Measurements from ENCODE around the gene GREB1L.
"Not testable (repeated sequence)": the region's sequence is repeated elsewhere in the genome, so short reads cannot be mapped to it uniquely, and the experiment has no call there.

The GREB1L gene

DNA sequence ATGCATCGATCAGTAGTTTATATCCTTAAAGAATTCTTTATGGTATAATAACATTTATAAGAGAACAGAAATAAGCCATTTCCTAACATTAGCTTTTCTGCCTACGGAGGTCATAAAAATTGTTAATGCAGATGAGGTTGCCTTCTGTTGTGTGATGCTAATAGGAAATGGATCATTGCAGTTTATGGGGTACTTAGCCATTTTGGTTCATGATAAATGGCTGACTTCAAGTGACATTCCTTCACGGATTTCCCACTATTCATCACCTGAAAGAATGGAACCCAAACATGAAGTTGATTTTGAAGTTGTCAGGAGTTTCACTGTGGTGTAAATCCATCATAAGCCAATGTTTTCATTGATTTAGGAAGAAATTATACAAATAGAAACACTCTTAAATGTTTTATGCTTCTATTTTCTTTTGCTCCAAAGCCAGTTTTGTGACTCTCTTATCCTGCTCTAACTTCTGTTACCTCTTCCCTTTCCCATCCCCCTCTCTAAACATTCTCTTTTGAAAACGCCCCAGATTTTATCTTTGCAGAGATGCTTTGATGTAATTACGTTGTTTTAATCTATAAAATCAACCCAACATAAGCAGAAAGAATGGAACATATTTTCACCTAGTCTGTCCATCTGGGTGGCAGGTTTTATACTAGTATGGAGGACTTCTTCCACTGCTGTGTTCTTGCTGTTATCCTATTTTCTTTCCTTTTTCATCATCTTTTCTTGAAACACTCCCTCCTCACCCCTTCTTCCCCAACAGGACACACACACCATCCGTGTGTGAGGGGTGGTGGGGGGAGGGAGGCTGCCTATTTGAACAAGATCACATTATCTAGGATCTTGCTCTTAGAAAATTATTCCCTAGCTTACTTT lies 58.2 kb downstream of the GREB1L start:
- intact Hi-C loops (cut with DNase I): no loop called here
- no peak for DNase-seq

DNA sequence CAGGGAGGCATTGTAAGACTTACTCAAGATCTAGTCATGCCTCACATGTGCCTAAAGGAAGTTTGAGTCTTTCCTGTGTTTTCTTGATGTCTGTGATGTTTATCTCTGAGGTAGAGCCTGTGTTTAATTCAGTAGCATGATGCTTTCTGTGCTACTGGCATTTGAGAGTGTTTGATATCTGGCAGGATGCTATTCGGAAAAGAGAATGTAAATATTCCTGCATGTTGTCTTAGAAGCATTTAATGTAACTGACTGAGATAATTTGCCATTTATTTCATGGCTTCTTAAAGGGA lies 58.8 kb downstream of the GREB1L start:
- DNase-seq: no peak
- intact Hi-C loops (cut with DNase I): no loop called here

DNA sequence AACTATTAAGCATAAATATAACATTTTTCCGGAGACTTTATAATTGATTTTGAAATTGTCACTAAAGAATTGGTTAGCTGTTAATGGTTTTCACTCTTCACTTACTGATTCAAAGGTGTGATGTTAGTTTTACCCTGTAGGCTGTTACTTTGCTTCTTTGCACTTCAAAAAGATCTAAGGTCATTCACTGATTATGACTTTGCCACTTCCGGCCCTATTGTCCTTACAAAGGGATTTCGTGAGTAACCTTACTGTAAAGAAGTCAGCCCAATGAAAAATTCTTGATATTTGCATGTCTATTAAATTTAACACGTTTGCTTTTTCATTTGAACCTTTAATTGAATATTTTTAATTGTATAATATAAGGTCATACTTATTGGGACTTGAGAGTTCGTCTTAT lies 61.4 kb downstream of the GREB1L start:
- DNase-seq: no peak
- intact Hi-C loops (cut with DNase I): no loop called here

DNA sequence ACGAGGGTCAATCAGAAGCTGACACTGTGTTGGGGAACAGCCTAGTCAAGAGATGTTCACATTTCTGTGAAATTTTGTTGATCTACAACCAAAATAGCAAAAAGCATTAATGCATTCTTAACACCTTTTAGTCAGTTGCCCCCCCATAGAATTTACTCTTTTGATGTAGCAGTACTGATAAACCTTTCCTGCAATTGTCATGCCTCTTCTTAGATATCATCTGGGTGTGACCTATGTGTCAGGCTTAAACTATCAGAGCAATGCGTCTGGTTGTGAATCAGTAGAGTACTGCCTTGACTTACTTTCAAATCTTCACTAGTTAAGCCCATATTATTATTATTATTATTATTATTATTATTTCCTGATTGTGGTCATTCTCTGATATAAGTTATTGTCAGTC lies 61.9 kb downstream of the GREB1L start:
- no peak for DNase-seq
- intact Hi-C loops (cut with DNase I): no loop called here

DNA sequence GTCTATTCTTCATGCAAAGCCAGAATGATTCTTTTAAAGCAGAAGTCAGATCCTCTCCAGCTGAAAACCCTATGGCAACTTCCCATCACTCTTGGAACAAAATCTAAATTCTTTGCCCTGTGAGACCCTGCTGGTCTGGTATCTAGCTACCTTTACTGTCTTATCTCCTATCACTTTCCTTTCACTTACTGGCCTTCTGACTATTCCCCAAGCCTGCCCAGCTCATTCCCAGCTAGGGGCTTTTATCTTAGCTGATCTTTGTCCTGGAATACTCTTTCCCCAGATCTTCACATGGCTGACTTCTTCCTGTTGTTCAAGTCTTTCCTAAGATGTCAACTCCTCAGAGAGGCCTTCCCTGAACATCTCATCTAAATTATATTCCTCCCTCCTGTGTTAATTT lies 63.6 kb downstream of the GREB1L start:
- no peak for DNase-seq
- intact Hi-C loops (cut with DNase I): no loop called here

DNA sequence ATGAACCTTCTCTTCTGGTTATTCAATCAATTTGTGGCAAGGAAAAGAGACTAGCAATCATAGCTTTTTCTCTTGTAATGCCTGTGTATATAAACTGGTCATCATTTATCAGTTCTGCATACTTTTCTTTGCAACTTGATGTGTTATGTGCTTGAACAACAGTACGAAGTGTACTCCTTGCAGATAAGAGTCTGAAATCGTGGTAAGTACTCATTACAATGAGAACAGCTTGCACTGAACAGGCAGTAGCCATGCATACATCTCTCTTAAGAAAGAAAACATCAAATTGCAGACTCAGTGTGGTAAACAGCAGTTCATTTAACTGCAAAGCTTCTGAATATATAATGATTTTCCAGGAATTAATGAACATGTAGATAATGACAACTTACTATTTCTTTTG lies 64.3 kb downstream of the GREB1L start:
- intact Hi-C loops (cut with DNase I): no loop called here
- no peak for DNase-seq

DNA sequence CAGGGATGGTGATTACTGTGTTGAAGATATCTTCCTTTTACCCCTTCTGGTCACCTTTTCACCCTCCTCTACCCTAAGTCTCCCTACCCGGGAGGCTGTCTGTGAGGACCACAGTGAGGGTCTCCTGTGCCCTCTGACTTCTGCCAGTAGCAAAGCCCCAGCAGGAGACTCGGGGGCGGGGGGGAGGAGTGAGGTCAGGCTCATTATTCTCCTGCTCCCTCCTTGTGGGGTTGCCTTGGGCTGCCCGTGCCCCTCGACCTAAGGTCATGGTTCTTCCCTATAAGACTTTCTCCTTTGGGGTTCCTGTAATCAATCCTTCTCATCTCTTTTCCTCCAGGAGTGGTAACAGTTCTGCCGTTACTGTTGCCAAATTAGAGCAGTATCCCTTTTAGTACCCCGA lies 65.5 kb downstream of the GREB1L start:
- no peak for DNase-seq
- intact Hi-C loops (cut with DNase I): no loop called here

DNA sequence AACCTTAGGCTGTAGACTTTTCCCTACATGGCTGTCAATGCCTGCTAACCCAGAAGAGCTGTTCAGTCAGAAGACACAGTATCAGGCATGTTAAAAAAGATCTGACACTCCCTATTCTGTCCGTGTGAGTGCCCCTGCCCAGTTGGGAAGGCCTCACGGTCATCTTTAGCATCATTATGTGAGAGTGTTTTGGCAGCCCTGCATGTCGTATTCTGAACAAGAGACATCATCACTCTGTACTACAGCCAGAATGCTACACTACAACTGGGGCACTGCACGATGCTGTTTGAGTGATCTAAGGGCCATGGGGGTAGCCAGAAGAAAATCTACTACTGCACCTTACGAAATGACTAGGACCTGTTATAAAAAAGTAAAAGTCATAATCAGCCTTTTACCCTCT lies 67.2 kb downstream of the GREB1L start:
- intact Hi-C loops (cut with DNase I): no loop called here
- DNase-seq: peak in 3 of 42 donors; percentile 3 to 15 (median 3)

DNA sequence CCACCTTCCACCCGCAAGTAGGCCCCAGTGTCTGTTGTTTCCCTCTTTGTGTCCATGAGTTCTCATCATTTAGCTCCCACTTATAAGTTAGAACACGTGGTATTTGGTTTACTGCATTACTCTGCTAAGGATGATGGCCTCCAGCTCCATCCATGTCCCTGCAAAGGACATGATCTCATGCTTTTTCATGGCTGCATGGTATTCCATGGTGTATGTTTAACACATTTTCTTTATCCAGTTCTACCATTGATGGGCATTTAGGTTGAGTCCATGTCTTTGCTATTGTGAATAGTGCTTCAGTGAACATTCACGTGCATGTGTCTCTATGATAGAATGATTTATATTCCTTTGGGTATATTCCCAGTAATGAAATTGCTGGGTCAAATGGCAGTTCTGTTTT lies 69.9 kb downstream of the GREB1L start:
- DNase-seq; intact Hi-C loops (cut with DNase I): not testable (repeated sequence)

DNA sequence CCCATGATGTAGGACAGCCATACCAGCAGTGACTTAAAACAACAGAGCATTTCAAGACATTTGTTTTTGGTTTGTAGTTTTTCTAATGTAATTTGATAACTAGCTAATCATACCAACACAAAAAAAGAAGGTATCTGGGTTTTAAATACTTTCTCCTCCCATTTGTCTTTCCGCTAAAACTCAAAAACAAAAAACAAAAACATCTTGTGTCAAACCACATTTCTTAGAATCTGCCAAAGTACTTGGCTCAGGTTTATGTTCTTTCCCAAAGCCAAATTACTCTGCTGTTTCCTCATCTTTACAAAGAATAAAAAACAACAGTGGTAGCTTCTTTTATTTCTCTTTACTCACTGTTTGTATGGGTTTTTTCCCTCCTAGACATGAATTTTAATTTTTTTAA lies 71.5 kb downstream of the GREB1L start:
- DNase-seq: no peak
- intact Hi-C loops (cut with DNase I): no loop called here

DNA sequence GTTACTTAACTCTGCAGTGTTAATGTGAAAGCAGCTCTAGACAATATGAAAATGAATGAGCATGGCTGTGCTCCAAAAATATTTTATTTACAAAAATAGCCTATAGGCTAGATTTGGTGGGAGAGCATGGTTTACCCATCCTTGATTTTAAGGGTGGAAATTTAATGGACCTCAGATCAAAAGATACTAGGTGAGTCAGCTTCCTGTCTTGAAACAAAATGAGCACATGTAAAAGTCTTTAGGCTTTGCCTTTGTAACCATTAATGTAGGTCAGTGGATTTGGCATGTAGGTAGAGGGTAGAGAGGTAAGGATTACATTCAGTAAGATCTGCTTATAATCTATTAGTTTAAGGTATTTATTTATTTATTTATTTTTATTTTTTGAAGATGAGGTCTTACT lies 72.7 kb downstream of the GREB1L start:
- DNase-seq: no peak
- intact Hi-C loops (cut with DNase I): no loop called here

DNA sequence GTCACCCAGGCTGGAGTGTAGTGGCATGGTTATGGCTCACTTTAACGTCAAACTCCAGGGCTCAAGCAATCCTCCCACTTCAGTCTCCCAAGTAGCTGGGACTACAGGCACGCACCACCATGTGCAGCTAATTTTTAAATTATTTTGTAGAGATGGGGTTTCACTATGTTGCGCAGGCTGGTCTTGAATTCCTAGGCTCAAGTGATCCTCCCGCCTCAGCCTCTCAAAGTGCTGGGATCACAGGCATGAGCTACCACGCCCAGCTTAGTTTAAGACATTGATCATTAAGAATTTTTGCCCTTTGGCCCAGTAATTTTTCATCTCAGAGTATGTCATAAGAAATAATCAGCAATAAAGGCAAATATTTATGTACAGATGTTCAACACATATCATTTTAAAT lies 73.1 kb downstream of the GREB1L start:
- DNase-seq; intact Hi-C loops (cut with DNase I): not testable (repeated sequence)

DNA sequence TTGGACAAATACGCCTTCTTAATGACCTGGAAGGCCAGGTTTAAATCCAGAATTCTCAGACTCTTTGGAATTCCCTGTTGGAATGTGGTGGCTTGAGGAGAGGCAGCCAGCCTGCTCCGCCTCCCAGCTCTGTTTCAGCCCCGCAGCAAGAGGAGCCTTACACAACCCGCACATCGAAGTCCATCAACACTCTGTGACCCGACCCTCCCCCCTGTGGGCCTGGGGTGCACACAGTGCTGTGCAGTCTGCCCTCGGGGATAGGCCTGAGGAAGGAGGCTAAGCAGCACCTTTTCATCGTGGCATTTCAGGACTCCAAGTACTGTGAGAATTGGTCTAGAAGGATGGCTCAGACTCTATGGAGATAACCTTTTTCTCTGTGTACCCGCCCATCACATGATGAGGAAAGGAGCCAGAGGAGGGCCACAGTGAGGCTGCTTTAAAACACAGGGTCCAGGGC lies 73.7 kb downstream of the GREB1L start:
- intact Hi-C loops (cut with DNase I): no loop called here
- DNase-seq: no peak

DNA sequence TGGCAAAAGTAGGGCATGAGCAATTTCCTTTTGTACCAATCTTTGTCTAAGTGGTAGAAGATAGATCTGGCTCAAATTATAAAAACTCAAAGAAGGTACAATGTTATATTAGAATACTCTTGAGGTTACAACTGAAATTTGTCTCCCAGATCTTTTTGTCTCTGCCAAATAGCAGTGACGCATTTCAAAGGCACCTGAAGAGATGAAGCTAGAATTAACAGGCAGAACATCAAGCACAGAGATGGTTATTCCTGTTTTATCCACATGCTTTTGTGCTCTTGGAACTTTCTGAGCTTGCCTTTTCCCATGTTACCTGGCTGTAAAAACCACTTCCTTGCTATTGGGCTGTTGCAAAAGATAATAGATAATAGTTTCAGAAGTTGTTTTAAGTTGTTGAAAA lies 74.3 kb downstream of the GREB1L start:
- intact Hi-C loops (cut with DNase I): no loop called here
- no peak for DNase-seq

DNA sequence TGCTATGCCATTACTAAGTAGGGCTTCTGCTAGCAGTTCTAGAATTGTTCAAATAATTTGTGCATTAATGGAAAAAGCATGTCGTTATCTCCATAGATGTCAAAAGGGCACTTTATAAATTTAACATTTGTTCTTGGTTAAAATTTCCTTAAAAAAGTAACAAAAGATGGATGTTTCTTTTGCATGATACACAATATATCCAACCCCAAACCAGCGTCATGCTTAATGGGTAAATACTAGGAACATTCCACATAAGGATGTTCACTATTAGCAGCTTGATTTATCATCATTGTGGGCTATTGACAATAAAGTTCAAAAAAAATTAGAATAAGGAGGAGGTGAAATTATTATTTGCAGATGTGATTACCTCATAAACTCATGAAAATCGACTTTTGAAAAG lies 79.7 kb downstream of the GREB1L start:
- no peak for DNase-seq
- intact Hi-C loops (cut with DNase I): no loop called here

DNA sequence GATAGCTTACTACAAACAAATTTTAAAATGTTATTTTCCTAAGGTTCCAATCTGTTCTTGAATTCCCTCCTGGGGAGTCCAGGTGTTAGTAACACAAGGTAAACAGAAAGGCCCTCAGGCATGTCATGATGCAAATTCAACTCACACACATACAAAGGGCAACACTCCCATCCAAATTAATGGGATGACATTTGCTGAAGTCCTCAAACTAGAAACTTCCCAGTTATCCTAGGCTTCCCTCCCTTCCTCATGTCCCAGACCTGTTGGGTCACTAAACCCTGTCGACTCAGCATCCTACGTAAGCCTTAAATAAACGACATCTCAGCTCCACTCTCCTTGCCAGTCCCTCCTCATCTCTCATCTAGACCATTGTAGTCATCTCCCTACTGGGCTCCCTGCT lies 85.1 kb downstream of the GREB1L start:
- intact Hi-C loops (cut with DNase I): no loop called here

DNA sequence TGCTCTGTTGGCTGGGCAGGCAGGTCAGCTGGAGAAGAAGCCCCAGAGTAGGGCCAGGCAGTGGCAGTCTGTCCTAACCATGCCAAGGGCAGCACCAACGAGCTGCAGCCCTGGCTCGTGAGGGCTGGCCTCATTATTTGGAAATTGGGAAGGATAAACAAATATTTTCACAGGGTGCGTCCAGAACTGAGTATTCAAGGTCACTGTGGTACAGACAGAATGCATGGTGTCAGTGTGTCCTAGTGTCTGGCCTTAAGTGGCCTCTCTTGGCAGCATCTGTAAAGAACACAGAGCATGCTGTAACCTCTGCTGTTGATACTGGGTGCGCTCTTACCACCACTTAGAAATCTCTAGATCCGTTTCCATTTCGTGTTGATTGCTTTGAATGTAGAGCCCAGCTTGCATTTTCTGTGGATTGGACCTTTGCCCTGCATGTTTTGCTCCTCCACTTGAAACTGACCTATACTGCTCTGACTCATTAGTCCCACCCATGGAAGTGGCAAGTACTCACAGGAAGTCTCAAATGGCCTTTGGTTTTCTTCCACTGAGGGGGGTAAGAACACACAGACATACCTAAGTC lies 88.2 kb downstream of the GREB1L start:
- intact Hi-C loops (cut with DNase I): no loop called here
- DNase-seq: peak in 1 of 42 donors; percentile 16

More for the DNA sequence above, 85.1 kb downstream of the GREB1L start:
- no peak for DNase-seq

DNA sequence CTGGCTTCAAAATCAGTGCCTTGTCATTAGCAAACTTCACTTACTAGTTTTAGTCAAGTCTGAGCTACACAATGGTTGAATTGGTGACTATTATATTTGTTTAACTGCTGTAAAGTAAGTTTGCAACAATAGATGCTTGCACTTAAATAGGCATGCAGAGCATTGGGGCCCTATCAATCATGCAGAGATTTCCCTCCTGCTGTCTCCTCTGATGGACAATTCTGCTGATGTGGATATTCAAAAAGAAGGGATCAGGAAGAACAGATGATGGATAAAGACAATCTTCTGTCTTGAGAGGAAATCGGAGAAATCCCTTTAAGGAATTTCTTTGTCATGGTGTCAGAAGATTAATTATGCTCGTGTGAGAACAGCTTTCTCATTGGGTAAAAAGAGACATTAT lies 89.0 kb downstream of the GREB1L start:
- intact Hi-C loops (cut with DNase I): no loop called here
- DNase-seq: no peak

DNA sequence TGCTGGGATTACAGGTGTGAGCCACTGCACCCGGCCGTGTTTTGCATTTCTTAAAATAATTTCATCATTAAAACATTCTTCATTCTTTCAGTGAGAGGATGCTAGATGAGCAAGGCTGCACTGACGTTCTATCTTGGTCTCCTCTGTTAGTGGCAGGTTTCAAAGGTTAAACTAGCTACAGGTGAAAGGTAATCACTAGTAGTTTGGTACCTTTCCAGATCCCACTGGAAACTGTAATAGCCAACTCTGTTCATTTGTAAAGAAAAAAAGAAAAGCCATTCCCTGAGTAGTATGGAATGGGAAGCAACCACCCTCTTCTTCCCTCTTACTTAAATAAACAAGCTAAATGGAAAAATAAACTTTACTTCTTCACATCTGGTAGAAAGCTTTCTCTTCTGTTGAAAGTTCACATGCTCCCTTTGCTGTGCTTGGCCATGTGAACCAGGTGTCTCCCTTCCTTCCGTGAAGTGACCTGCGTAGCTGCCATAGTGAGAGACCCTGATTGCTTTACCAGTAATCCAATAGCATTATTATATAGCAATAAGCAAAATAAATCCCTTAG lies 94.0 kb downstream of the GREB1L start:
- intact Hi-C loops (cut with DNase I): no loop called here
- DNase-seq: no peak

DNA sequence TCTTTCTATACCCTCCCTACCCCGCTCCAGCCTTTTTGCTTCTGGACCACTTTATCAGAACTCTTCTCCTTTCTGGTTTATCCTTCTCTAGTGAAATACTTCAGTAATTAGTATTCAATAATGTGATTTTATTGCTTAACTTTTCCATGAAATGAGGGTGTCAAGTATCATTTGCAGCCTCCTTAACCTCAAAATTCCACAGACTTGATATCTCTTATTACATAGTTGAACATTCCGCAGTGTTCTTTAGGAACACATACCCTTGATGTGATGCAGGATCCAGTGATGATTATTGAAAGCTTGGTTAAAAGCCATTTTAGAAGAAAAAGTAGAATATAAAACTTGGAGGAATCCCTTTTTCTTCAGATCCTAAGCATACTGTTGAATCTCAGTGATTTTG lies 94.8 kb downstream of the GREB1L start:
- intact Hi-C loops (cut with DNase I): no loop called here
- no peak for DNase-seq

DNA sequence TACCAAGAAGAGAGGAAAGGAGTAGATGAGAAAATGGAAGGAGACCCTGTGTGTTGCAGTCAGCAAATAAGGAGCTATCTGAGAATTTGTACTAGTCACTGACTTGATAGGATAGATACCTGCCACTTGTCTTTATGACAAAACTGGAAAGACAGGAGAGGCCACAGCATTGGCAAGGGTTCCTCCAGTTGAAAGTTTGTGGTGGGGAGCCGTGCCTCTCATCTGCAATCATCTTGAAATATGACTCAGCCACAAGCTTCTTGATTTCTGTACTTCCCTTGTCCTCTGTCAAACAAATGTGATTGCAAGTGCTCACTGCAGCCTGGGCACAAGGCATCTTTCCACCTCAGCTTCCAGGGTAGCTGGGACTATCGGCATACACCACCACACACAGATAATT lies 99.1 kb downstream of the GREB1L start:
- DNase-seq: no peak
- intact Hi-C loops (cut with DNase I): no loop called here
